Right lobe of liver (tissue), 6 donors: ENCODE measurements around the gene EIPR1. TPM values are rescaled to one million over a fixed set of nuclear protein-coding genes. Genes with fewer than 3 reads are reported as not detected.

ENCODE experiments used
- ATAC-seq, 4 donors: fragments of 200-7000 bp; cut with Tn5 transposase; one replicate each; pipeline ENCODE4 v1.9.1; 2020; ENCODE audit warnings: mild to moderate bottlenecking in 4 of 4, moderate library complexity in 4 of 4
- DNase-seq, 3 donors: peaks; one replicate each; pipeline ENCODE4 v3.0.0-alpha.2; 2020
- H3K27ac ChIP-seq, 3 donors: fragments of 200-600 bp; one replicate each; pipeline ENCODE4 v1.8.0; 2022
- H3K27me3 ChIP-seq, 2 donors: fragments of 200-600 bp; one replicate each; pipeline ENCODE4 v1.8.0; 2022
- H3K36me3 ChIP-seq, 4 donors: fragments of 200-600 bp; sonication (generic) in 1 of 4; one replicate each; pipeline versions ENCODE4 v1.5.1 to v1.8.0; 2017 to 2022; ENCODE audit warnings: control low read depth in 1 of 4
- H3K4me1 ChIP-seq, 4 donors: fragments of 200-600 bp; sonication (generic) in 1 of 4; one replicate each; pipeline versions ENCODE4 v1.5.1 to v1.8.0; 2017 to 2022; ENCODE audit warnings: control low read depth in 1 of 4
- H3K4me3 ChIP-seq, 3 donors: fragments of 200-600 bp; one replicate each; pipeline ENCODE4 v1.8.0; 2022
- H3K9me3 ChIP-seq, 4 donors: fragments of 200-600 bp; sonication (generic) in 1 of 4; one replicate each; pipeline versions ENCODE4 v1.5.1 to v1.8.0; 2017 to 2022; ENCODE audit warnings: control low read depth in 1 of 4
- CTCF ChIP-seq, 4 donors: fragments of 200-600 bp in 3 of 4; fragments of 450-650 bp in 1 of 4; IDR thresholded peaks; one replicate each; pipeline versions ENCODE4 v1.5.1 to v1.8.0; 2016 to 2022; ENCODE audit warnings: antibody characterized with exemption in 4 of 4, mild to moderate bottlenecking in 2 of 4
- POLR2A ChIP-seq: fragments of 450-650 bp; IDR thresholded peaks from one replicate; pipeline ENCODE4 v1.6.1; 2017; ENCODE audit warnings: antibody characterized with exemption, mild to moderate bottlenecking
- WGBS: methylation state at CpG from one replicate; pipeline ENCODE4 v1.1.6; 2018; ENCODE audit warnings: low coverage, low lambda C conversion rate; ENCODE audit not compliant: insufficient coverage; ENCODE audit errors: missing lambda C conversion rate; 5-methylcytosine and 5-hydroxymethylcytosine counted together
- intact Hi-C, 2 donors: fragments of 100-400 bp; cut with DNase I; formaldehyde crosslinking; loops; one replicate each; pipeline versions ENCODE4 v1.11.2 to v1.14.1; 2022
- total RNA-seq, 6 experiments: library from RNA; depleted of rRNA in 2 of 6; stranded (reverse); fragments of >200 nt in 2 of 6; fragmentation: NEBNext Ultra II Directional in 3 of 6; extraction: Animal tissue kit (Norgen Biotek cat#: 25700) in 3 of 6; gene quantifications; one replicate each; pipeline versions ENCODE4 v1.1.0 to v1.2.4, GENCODE V29; 2016 to 2023
- donor health status: DM: no; HTN: yes; CAD: no.
- donor health status: DM: no; HTN: no; CAD: no.
- donor health status: DM: no; HTN: no; CAD: no.
- donor health status: DM: no; HTN: yes; CAD: no.
- donor health status: DM: no; HTN: yes; CAD: no.

The EIPR1 gene
- total RNA-seq, 6 experiments from 2014 or later = 6.8 to 40.6 (median 11.6) TPM

GRCh38 chr2:3270095-3270478 lies 107.5 kb downstream of the EIPR1 start:
- Histone ChIP-seq H3K36me3 (no peaks in the 10 kb centered on the region), H3K9me3 (no peaks in the 10 kb centered on the region), H3K4me3 (no peak overlapping the region), H3K27me3 (no peaks in the 10 kb centered on the region), H3K4me1 (no peaks in the 10 kb centered on the region), H3K27ac (no peak overlapping the region)
- DNase-seq (no peak), ATAC-seq (no peak)
- 100% methylated on average over 2 of the region's 8 CpGs for WGBS
- TF ChIP-seq CTCF (IDR thresholded peaks at IDR 0.05) = no peak
- intact Hi-C loops = no loop called here

GRCh38 chr2:3269425-3270094 lies 108.1 kb downstream of the EIPR1 start:
- no peak for DNase-seq
- intact Hi-C loops = no loop called here
- 80% methylated on average over 20 of the region's 22 CpGs for WGBS

DNA sequence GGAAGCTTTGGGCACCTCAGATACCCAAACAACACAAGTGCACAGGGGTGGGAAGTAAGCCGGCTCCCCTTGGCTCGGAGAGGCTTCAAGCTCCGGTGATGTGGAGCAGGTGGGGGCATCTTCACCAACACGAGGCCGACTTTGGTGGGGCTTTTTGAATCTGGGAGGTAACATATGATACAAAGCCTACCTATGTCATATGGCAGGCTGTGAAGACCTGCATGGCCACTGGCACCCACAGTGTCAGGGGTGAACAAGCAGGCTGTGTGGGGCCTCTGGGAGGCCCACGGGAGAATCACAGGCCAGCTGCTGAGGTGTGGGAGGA lies 109.0 kb downstream of the EIPR1 start:
- ATAC-seq (no peak), DNase-seq (no peak)
- Histone ChIP-seq H3K9me3 (no peaks in the 10 kb centered on the region), H3K4me3 (no peak overlapping the region), H3K27me3 (no peaks in the 10 kb centered on the region), H3K36me3 (no peaks in the 10 kb centered on the region), H3K27ac (no peak overlapping the region), H3K4me1 (no peaks in the 10 kb centered on the region)
- intact Hi-C loops = no loop called here
- WGBS = no CpG with 5 or more reads among the region's 6 CpGs
- TF ChIP-seq CTCF (IDR thresholded peaks at IDR 0.05) (no peak), POLR2A (no peak)

More at GRCh38 chr2:3269425-3270094, 108.1 kb downstream of the EIPR1 start:
- Histone ChIP-seq H3K4me1 (no peaks in the 10 kb centered on the region), H3K9me3 (no peaks in the 10 kb centered on the region), H3K36me3 (no peaks in the 10 kb centered on the region), H3K27me3 (no peaks in the 10 kb centered on the region), H3K27ac (no peak overlapping the region), H3K4me3 (no peak overlapping the region)
- TF ChIP-seq CTCF (IDR thresholded peaks at IDR 0.05) = no peak
- no peak for TF ChIP-seq POLR2A
- ATAC-seq = no peak

DNA sequence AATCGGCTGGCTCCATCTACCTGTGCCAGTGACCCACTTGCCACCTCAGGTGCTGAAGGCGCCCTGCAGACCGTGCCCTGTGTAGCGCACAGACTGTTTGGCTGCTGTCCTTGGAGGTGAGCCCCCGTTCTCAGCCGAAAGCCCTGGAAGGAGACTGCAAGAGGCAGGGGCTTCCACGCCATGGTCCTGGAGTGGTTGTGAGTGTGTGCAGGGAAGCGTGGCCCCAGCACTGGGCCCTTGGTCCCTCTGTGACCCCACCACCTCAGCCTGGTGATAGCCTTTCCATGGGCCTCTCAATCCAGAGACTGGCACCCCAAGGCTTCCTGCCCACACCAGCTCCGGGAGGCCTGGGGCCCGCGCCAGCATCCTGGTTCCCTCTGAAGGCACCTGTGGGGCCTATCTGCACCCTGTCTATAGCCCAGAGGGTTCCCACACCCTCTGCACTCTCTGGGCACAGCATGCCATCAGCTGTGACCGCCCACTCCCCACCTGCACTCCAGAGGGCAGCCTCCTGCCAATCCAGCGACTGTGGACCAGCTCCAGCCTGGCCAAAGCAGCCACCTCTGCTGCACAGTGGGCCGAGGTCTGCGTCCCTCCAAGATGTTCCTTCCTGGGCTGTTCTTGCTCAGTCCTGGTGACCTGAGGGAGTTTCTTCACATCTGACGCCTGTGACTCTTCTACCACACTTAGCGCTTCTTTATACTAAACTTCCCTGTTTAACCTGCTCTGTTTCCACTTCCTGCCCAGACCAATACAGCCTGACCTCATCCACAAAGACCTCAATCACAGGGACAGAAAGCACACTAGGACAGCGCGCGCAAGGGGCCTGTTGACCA lies 109.5 kb downstream of the EIPR1 start:
- Histone ChIP-seq H3K36me3 (no peaks in the 10 kb centered on the region), H3K27ac (no peak overlapping the region), H3K4me1 (no peaks in the 10 kb centered on the region), H3K27me3 (no peaks in the 10 kb centered on the region), H3K4me3 (no peak overlapping the region), H3K9me3 (no peaks in the 10 kb centered on the region)
- WGBS = 92% methylated on average over 6 of the region's 20 CpGs
- intact Hi-C loops = no loop called here
- DNase-seq = no peak
- ATAC-seq = peak in 1 of 4 donors; percentile 24
- TF ChIP-seq POLR2A (no peak), CTCF (IDR thresholded peaks at IDR 0.05) (no peak)
